ENCODE measurements around the gene FAM131A. TPM values are rescaled to one million over a fixed set of nuclear protein-coding genes. Genes with fewer than 3 reads are reported as not detected.

FAM131A gene
- total RNA-seq, 1 experiment from 2014 or later: 23.0 TPM

- DNase-seq (ENCODE audit: low spot score) (peak; percentile 74), ATAC-seq (peak; percentile 72)
- CTCF ChIA-PET: interaction anchor here (0.7 to 2.6 kb wide), 12 partner anchors 9 to 207 kb away, joined by 3 to 18 read pairs (median 4); partner anchors contain the start of gene EPHB3
- H3K27me3 Mint-ChIP-seq (ENCODE audit: low read depth): no peaks in the 10 kb centered on the region
- POLR2A ChIA-PET: no interaction called here
- H3K4me3 Mint-ChIP-seq: no peak overlapping the region
- no peak overlapping the region for H3K27ac Mint-ChIP-seq
- no peaks in the 10 kb centered on the region for H3K9me3 Mint-ChIP-seq
- H3K4me1 Mint-ChIP-seq: peaks cover 12% of the 10 kb centered on the region
- peaks cover 17% of the 10 kb centered on the region for H3K36me3 Mint-ChIP-seq
- TF ChIP-seq CTCF (IDR thresholded peaks at IDR 0.05) (peak; percentile 67), NFYB (CRISPR knock-in tag; conservative IDR thresholded peaks at IDR 0.05; ENCODE audit: low read depth) (0 out of 2 replicates have a peak, but pooled peaks have one; percentile 11), TEAD4 (CRISPR knock-in tag; IDR thresholded peaks at IDR 0.05) (no peak), ATF3 (CRISPR knock-in tag; conservative IDR thresholded peaks at IDR 0.05) (0 out of 2 replicates have a peak, but pooled peaks have one; percentile 46)
These were observed 16.8 kb downstream of the FAM131A start for GRCh38 chr3:184354121-184354728.

GRCh38 chr3:184354754-184355153 lies 17.4 kb downstream of the FAM131A start:
- ATAC-seq (peak; percentile 7; the same call in 1 of the 2 replicates), DNase-seq (ENCODE audit: low spot score) (no peak)
- no peak overlapping the region for H3K27ac Mint-ChIP-seq
- no peaks in the 10 kb centered on the region for H3K27me3 Mint-ChIP-seq (ENCODE audit: low read depth)
- ChIA-PET CTCF (interaction anchor here (0.7 to 2.6 kb wide), 9 partner anchors 9 to 207 kb away, joined by 3 to 18 read pairs (median 4); partner anchors contain the start of gene EPHB3), POLR2A (no interaction called here)
- H3K36me3 Mint-ChIP-seq: peaks cover 17% of the 10 kb centered on the region
- H3K9me3 Mint-ChIP-seq: no peaks in the 10 kb centered on the region
- H3K4me1 Mint-ChIP-seq: peaks cover 13% of the 10 kb centered on the region
- H3K4me3 Mint-ChIP-seq: no peak overlapping the region
- no peak for TF ChIP-seq NFATC4 (CRISPR knock-in tag; IDR thresholded peaks at IDR 0.05)
- TF ChIP-seq MLX (CRISPR knock-in tag; IDR thresholded peaks at IDR 0.05): no peak
- no peak for TF ChIP-seq CDX4 (CRISPR knock-in tag; IDR thresholded peaks at IDR 0.05; ENCODE audit: borderline replicate concordance)
- TF ChIP-seq USF1 (CRISPR knock-in tag; IDR thresholded peaks at IDR 0.05): no peak
- TF ChIP-seq RELA (CRISPR knock-in tag; IDR thresholded peaks at IDR 0.05; ENCODE audit: borderline replicate concordance): no peak
- TF ChIP-seq KAT7 (CRISPR knock-in tag; IDR thresholded peaks at IDR 0.05; ENCODE audit: borderline replicate concordance): no peak
- TF ChIP-seq ESRRA (CRISPR knock-in tag; IDR thresholded peaks at IDR 0.05; ENCODE audit: borderline replicate concordance): no peak

- ATAC-seq: no peak
- ChIA-PET CTCF (interaction anchor here (0.5 to 2.6 kb wide), 10 partner anchors 10 to 206 kb away, joined by 3 to 18 read pairs (median 4); partner anchors contain the start of gene EPHB3), POLR2A (no interaction called here)
- H3K27ac Mint-ChIP-seq: peak overlapping the region; percentile 27; the same call in 1 of the 2 replicates
- no peak for DNase-seq (ENCODE audit: low spot score)
- H3K27me3 Mint-ChIP-seq (ENCODE audit: low read depth): 0 out of 2 replicates have a peak, but pooled peaks cover 1% of the 10 kb centered on the region
- H3K4me1 Mint-ChIP-seq: peaks cover 20% of the 10 kb centered on the region
- H3K9me3 Mint-ChIP-seq: no peaks in the 10 kb centered on the region
- no peak overlapping the region for H3K4me3 Mint-ChIP-seq
- peaks cover 17% of the 10 kb centered on the region for H3K36me3 Mint-ChIP-seq
- TF ChIP-seq CTCF (IDR thresholded peaks at IDR 0.05) (no peak), EMX1 (CRISPR knock-in tag; IDR thresholded peaks at IDR 0.05) (no peak), NFE2L1 (CRISPR knock-in tag; IDR thresholded peaks at IDR 0.05) (no peak), ELF4 (CRISPR knock-in tag; IDR thresholded peaks at IDR 0.05; ENCODE audit: low read depth) (no peak), FOXJ3 (CRISPR knock-in tag; IDR thresholded peaks at IDR 0.05; ENCODE audit: borderline replicate concordance) (no peak), AFF4 (CRISPR knock-in tag; IDR thresholded peaks at IDR 0.05; ENCODE audit: borderline replicate concordance) (no peak), CDX4 (CRISPR knock-in tag; IDR thresholded peaks at IDR 0.05; ENCODE audit: borderline replicate concordance) (no peak), ZNF317 (CRISPR knock-in tag; IDR thresholded peaks at IDR 0.05; ENCODE audit: borderline replicate concordance, low read depth) (no peak)
These were observed 18.1 kb downstream of the FAM131A start for GRCh38 chr3:184355261-184356040.

Data from WTC11 (cell line).